SU-DHL-6 (cell line): Measurements from ENCODE around the gene KLK4.

ENCODE experiments used
- H2AFZ ChIP-seq: fragments of 200-600 bp; sonication (generic); 2 replicates; pipeline ENCODE4 v1.6.1; 2014; ENCODE audit warnings: low read depth, mild to moderate bottlenecking, moderate library complexity, mixed read lengths, antibody characterized with exemption, low read length; ENCODE audit not compliant: severe bottlenecking
- H3F3A ChIP-seq: fragments of 200-600 bp; shearing (Covaris generic); 2 replicates; pipeline ENCODE4 v1.6.0; 2016; ENCODE audit warnings: antibody characterized with exemption, mild to moderate bottlenecking; ENCODE audit not compliant: insufficient read depth
- H3K27ac ChIP-seq: fragments of 200-600 bp; sonication (generic); 2 replicates; pipeline ENCODE4 v1.5.1; 2016; ENCODE audit warnings: low read depth, mild to moderate bottlenecking, low read length, moderate library complexity, mixed read lengths
- H3K27me3 ChIP-seq: fragments of 200-600 bp; sonication (generic), shearing (Covaris generic); 2 replicates; pipeline ENCODE4 v1.6.0; 2014; ENCODE audit warnings: mild to moderate bottlenecking, low read length
- H3K36me3 ChIP-seq: fragments of 200-600 bp; sonication (generic); 2 replicates; pipeline ENCODE4 v1.6.1; 2014; ENCODE audit warnings: mild to moderate bottlenecking, low read length, mixed read lengths
- H3K4me2 ChIP-seq: fragments of 300-600, 200-600 bp; shearing (Covaris generic), sonication (generic); 2 replicates; pipeline ENCODE4 v1.6.0; 2014; ENCODE audit warnings: low read length, low read depth, mild to moderate bottlenecking; ENCODE audit not compliant: poor library complexity, severe bottlenecking
- H3K4me3 ChIP-seq: fragments of 200-600 bp; sonication (generic); 2 replicates; pipeline ENCODE4 v1.5.1; 2014; ENCODE audit warnings: antibody characterized with exemption, low read length, mild to moderate bottlenecking, mixed read lengths; ENCODE audit not compliant: insufficient read depth, poor library complexity, severe bottlenecking
- H3K79me2 ChIP-seq: fragments of 200-600 bp; sonication (generic); 2 replicates; pipeline ENCODE4 v1.6.1; 2014; ENCODE audit warnings: mild to moderate bottlenecking, low read length, moderate library complexity; ENCODE audit not compliant: insufficient read depth
- H3K9ac ChIP-seq: fragments of 200-600 bp; sonication (generic); 2 replicates; pipeline ENCODE4 v1.7.0; 2014; ENCODE audit warnings: mild to moderate bottlenecking, low read length
- H3K9me2 ChIP-seq: fragments of 200-600 bp; sonication (generic); replicated peaks from 2 replicates; pipeline ENCODE4 v1.6.1; 2014; ENCODE audit warnings: low read length; ENCODE audit not compliant: insufficient read depth
- H3K9me3 ChIP-seq: fragments of 200-600 bp; sonication (generic); 2 replicates; pipeline ENCODE4 v1.6.1; 2014; ENCODE audit warnings: low read length, mixed read lengths; ENCODE audit not compliant: insufficient read depth
- H4K20me1 ChIP-seq: fragments of 200-600 bp; sonication (generic); 2 replicates; pipeline ENCODE4 v1.6.1; 2014; ENCODE audit warnings: low read depth, mild to moderate bottlenecking, antibody characterized with exemption, low read length, moderate library complexity, mixed read lengths
- EZH2phosphoT487 ChIP-seq: fragments of 200-600 bp; sonication (generic), shearing (Covaris generic); conservative IDR thresholded peaks from 2 replicates; pipeline ENCODE4 v1.6.1; 2018; ENCODE audit warnings: mild to moderate bottlenecking, antibody characterized with exemption, low read length, moderate library complexity, mixed read lengths
- TF ChIP-seq, protein P1 (sequence below): fragments of 200-600 bp; sonication (generic); IDR thresholded peaks from one replicate; pipeline ENCODE4 v1.5.1; 2017; ENCODE audit warnings: antibody characterized with exemption, mild to moderate bottlenecking, low read length, moderate library complexity; ENCODE audit not compliant: insufficient read depth, poor library complexity, severe bottlenecking

KLK4 gene

GRCh38 chr19:50894478-50895356, 16.5 kb downstream of the KLK4 start:
- Histone ChIP-seq H3K36me3 (no peaks in the 10 kb centered on the region), H3K27me3 (no peaks in the 10 kb centered on the region), H2AFZ (no peak overlapping the region), H3K4me3 (no peak overlapping the region), H3K9me2 (no peaks in the 10 kb centered on the region), H3K27ac (no peak overlapping the region), H3K9ac (no peak overlapping the region), H3K4me2 (no peak overlapping the region), H4K20me1 (no peaks in the 10 kb centered on the region), H3F3A (no peaks in the 10 kb centered on the region), H3K9me3 (no peaks in the 10 kb centered on the region), H3K79me2 (no peaks in the 10 kb centered on the region)
- TF ChIP-seq EZH2phosphoT487, result no peak
- TF ChIP-seq, protein P1, sequence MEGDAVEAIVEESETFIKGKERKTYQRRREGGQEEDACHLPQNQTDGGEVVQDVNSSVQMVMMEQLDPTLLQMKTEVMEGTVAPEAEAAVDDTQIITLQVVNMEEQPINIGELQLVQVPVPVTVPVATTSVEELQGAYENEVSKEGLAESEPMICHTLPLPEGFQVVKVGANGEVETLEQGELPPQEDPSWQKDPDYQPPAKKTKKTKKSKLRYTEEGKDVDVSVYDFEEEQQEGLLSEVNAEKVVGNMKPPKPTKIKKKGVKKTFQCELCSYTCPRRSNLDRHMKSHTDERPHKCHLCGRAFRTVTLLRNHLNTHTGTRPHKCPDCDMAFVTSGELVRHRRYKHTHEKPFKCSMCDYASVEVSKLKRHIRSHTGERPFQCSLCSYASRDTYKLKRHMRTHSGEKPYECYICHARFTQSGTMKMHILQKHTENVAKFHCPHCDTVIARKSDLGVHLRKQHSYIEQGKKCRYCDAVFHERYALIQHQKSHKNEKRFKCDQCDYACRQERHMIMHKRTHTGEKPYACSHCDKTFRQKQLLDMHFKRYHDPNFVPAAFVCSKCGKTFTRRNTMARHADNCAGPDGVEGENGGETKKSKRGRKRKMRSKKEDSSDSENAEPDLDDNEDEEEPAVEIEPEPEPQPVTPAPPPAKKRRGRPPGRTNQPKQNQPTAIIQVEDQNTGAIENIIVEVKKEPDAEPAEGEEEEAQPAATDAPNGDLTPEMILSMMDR, result no peak

DNA sequence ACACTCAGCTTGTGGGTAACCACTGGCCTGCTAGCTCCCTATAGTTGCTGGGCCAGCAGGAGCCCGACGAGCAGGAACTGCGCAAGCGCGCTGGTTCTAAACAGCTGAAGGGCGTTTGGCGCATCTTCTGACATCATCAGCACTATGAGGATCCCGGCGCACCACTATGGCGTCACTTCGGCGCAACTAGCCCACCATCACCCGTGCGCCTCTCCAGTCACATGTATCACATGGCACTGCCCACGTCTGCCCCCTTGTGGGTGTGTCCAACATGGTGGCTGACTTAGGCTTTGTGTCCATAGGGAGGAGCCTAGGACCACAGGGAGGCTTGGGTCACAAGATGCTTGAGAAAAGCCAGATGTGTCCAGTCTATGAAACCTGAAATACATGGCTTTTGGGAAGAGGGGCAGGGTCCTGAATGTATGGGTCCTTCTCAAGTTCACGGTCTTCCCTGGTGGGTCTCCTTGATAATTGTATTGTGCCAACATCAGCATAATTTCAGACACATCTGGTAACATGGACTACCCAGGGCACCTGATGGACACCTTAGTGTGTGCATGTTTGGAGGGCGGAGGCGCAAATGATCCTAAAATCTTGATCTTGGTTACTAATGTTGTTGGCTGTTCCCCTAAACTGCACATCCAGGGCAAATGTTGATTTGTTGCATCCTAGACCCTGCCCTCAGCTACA, 18.0 kb downstream of the KLK4 start:
- TF ChIP-seq, protein P1, result no peak
- no peak for TF ChIP-seq EZH2phosphoT487
- Histone ChIP-seq H3K27me3 (no peaks in the 10 kb centered on the region), H3K9ac (no peak overlapping the region), H3K4me2 (no peak overlapping the region), H3K79me2 (no peaks in the 10 kb centered on the region), H3K4me3 (no peak overlapping the region), H3K9me2 (no peaks in the 10 kb centered on the region), H2AFZ (no peak overlapping the region), H3K9me3 (no peaks in the 10 kb centered on the region), H3K27ac (no peak overlapping the region), H3F3A (no peaks in the 10 kb centered on the region), H3K36me3 (no peaks in the 10 kb centered on the region), H4K20me1 (no peaks in the 10 kb centered on the region)

GRCh38 chr19:50891253-50891625, 20.0 kb downstream of the KLK4 start:
- no peaks in the 10 kb centered on the region for H3K36me3 ChIP-seq
- H3K27me3 ChIP-seq, result no peaks in the 10 kb centered on the region
- H3F3A ChIP-seq, result no peaks in the 10 kb centered on the region
- H3K79me2 ChIP-seq, result no peaks in the 10 kb centered on the region
- no peaks in the 10 kb centered on the region for H4K20me1 ChIP-seq
- no peak overlapping the region for H3K4me3 ChIP-seq
- no peaks in the 10 kb centered on the region for H3K9me3 ChIP-seq
- no peak overlapping the region for H3K9ac ChIP-seq
- H2AFZ ChIP-seq, result no peak overlapping the region
- no peak for TF ChIP-seq EZH2phosphoT487
- TF ChIP-seq, protein P1, result no peak
- H3K9me2 ChIP-seq, result no peaks in the 10 kb centered on the region
- no peak overlapping the region for H3K27ac ChIP-seq
- H3K4me2 ChIP-seq, result no peak overlapping the region
